NCI-H526 (cell line): ENCODE measurements around the gene FBXO41.
A peak's percentile ranks its signal among the peaks of the same experiment; 100 is the strongest.

ENCODE experiments used
- DNase-seq, 2 experiments: peaks; one replicate each; lab custom pipeline; 2025; lab: John Stamatoyannopoulos, UW

The FBXO41 gene

GRCh38 chr2:73246850-73247249 lies 37.4 kb downstream of the FBXO41 start:
- DNase-seq, result no peak

GRCh38 chr2:73244580-73244979 lies 39.7 kb downstream of the FBXO41 start:
- DNase-seq, result no peak

GRCh38 chr2:73243884-73244570 lies 40.3 kb downstream of the FBXO41 start:
- no peak for DNase-seq

DNA sequence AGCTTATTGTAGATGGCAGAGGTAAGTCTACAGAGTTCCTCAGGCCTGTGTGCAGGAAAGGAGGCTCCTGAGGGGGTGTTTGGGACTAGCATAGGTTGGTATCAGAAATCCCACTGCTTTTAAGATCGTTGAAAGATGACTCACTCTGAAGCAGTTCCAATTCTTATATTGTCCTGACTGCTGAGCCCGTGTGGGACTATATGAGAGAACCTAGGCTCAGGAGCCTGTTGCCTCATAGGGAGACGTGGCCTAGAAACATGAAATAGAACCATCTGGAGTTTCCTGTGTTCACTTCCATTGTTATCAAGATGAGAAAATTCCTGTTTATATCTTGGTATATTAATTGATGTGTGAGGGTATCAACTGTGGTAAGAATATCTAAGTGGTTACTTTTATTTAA lies 44.5 kb downstream of the FBXO41 start:
- no peak for DNase-seq

DNA sequence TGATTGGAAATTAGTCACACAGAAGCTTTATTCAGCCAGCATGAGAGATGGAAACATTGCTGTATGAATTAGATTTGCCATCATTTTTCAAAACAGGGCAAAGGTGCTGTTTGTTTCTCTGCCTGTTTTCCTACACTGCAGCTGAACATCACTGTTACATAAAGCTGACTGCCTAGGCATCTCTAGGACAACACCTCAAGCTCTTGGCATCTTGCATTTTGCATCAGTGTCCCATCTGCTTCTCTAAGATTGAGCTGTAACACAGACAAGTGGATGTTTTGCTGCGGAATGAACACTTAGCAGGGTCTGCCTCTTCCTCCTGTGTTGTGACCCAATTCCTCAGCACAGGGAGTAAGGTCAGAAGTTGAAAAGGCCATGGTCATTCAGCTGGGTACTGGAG lies 45.3 kb downstream of the FBXO41 start:
- DNase-seq, result no peak

DNA sequence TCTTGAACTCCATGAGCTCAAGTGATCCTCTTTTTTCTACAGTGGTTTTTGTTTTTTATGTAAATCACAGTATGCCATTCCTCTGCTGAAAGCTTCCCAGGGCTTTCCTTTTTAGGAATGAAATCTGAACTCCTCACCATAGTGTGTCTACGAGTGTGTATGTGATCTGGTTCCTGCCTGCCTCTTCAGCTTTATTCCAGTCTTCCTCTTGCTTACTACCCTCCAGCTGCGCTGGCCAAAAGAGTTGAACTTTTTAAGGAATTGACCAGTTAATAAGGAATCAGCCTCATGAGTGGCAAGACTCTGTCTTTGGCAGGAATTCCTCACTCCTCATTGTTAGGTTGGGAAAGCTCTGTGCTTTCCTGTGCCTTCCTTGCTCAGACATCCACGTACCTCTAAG lies 46.1 kb downstream of the FBXO41 start:
- no peak for DNase-seq

DNA sequence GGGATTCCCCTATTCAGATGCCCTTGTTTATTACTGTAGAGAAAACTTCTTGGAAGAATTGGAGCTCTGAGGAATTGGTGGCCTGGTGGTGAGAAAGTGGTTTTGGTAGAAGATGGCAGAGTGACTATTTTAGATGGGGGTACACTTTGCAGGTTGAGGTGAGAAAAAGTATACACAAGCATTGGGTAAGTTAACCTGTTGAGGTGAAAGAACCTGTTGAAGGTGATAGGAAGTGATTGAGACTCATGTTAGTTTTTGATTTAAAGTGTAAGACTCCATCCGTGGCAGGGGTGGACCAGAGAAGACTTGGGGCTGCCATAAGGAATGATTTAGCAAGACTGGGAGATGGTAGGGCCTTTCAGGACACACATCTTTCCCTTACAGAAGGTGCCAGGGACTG lies 47.1 kb downstream of the FBXO41 start:
- no peak for DNase-seq

DNA sequence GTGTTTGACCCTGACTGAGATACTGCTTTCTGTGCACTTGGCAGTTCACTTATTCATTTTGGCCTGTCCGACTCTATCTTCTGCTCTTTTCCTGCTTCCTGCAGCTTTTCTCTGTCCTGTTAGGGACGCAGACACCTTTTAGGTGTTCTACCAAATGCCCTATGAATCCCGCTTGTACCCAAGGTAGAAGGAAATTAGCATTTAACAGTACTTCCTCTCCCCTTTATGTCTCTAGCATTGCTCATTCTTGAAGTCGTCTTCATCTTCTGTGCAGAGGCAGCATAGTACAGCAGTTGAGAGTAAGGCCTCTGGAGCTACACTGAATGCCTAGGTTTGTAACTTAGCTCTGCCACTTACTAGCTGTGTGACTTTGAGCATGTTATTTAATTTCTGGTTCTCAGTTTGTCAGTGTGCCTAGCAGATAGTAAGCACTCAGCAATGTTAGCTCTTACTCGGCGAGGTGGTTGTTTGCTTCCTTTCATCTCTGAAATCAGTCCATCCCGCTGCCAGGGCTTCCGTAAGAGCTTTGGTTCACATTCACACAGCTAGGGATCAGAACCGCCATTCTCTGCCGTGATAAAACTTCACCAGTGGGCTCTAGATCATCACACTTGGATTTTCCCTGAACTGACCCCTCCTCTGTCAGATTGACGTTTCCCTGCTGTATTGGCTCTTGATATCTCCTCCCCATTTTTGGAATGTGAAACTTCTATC lies 48.8 kb downstream of the FBXO41 start:
- DNase-seq, result no peak

- peak; percentile 79 to 92 for DNase-seq
Measured at GRCh38 chr2:73233932-73234832, 50.1 kb downstream of the FBXO41 start, which contains the start of gene CCT7. Gene CCT7, plus strand, starts transcription at chr2:73234308. Its CDS starts 71 bp downstream, at chr2:73234379.

DNA sequence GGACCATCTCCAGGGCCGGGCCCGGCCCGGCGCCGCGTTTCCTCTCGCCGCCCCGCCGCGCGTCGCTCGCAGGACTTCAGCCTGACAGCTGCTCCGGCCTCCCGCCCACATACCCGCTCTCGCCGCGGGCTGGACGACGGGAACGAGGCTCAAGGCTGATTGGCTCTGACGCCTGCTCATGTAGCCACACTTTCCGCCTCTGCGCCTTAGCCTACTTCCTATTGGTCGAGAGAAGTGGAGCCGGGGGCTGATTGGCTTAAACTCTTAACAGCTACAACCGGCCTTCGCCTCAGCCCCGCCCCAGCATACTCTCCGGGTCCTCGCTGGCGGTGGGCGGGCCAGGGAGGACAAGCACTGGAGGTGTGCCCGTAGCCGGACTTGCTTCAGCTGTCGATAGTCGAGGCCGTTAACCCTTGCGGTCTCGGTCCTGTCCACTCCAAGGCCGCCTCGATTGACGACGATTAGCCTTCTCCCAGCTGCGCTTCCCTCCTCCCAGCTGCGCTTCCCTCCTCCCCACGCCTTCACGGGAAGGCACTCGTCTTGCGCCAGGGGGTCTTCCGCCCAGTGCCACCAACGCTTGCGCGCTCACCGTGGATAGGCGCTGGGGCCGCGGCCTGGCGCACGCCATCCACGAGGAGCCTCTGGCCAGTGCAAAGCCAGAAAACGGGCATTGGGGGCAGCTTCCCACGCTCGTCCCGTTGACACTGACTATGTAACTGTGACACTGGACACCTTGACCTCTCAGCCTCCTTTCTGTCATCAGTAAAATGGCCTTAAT lies 50.9 kb downstream of the FBXO41 start, which contains the start of gene PRADC1:
PRADC1 (minus strand) TSS at position 86 of the 778 bp plus-strand sequence; CDS start at position 7, 79 bp downstream.
- DNase-seq, result peak; percentile 98 to 99

- DNase-seq, result peak; percentile 8 to 53
Measured at GRCh38 chr2:73232403-73233153, 51.7 kb downstream of the FBXO41 start.

GRCh38 chr2:73228631-73229030 lies 55.6 kb downstream of the FBXO41 start:
- DNase-seq, result no peak

GRCh38 chr2:73227086-73227485 lies 57.2 kb downstream of the FBXO41 start:
- no peak for DNase-seq

DNA sequence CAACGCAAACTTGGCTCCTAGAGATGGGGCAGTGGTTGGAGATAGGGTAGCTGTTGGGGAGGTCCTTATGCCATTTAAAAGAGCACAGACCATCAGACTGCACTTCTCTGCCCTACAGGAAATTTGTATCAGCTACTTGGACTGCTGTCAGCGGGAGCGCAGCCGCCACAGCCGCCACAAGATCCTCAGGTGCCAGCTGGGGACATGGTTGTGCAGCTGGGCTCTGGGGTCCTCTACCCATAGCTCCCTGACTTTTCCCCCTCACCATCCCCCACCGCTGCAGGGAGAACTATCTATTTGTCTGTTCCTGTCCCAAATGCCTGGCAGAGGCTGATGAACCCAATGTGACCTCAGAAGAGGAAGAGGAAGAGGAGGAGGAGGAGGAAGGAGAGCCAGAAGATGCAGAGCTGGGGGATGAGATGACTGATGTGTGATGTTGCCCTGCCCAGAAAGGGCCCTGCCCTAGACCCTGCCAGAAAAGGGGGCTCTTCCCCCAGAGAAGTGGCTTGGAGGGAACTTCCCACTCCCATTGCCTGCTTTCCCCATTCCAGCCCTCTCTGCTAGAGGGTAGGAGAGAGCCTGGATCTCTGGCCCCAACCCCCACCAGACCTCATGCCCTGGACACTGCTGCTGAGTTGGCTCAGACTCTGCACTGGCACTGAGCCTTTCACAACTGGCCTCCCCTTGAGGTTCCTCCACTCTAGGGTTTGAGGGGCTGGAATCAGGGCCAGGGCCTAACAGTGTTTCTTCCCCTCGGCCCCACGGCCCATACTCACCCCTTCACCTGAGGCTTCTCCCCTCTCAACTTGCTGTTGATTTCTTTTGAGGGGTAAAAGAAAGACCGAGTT lies 58.5 kb downstream of the FBXO41 start:
- no peak for DNase-seq

- no peak for DNase-seq
Measured at GRCh38 chr2:73223821-73224220, 60.5 kb downstream of the FBXO41 start.

DNA sequence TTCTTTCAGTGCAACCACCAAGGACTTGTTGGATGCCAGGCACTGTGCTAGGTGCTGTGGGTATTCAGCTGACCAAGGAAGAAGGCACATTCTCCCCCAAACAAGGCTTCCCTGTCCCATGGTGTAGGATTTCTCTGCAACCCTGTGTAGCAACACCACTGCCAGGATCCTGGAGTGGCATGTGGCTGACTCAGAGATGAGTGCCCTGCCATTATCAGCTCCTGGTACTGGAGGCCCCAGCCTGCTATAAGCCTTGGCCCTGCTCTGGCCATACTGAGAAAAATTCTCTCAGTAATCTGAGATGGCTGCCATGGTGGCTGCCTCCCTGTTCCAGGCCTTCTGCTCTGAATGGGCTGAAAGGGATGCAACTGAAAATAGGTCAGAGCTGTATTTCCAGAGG lies 66.0 kb downstream of the FBXO41 start:
- no peak for DNase-seq

- DNase-seq, result no peak
Measured at GRCh38 chr2:73217826-73218225, 66.5 kb downstream of the FBXO41 start.

- no peak for DNase-seq
Measured at GRCh38 chr2:73217160-73217559, 67.1 kb downstream of the FBXO41 start.

GRCh38 chr2:73215254-73215653 lies 69.0 kb downstream of the FBXO41 start:
- no peak for DNase-seq
